ENCODE measurements around the gene TTC7B.

DNA sequence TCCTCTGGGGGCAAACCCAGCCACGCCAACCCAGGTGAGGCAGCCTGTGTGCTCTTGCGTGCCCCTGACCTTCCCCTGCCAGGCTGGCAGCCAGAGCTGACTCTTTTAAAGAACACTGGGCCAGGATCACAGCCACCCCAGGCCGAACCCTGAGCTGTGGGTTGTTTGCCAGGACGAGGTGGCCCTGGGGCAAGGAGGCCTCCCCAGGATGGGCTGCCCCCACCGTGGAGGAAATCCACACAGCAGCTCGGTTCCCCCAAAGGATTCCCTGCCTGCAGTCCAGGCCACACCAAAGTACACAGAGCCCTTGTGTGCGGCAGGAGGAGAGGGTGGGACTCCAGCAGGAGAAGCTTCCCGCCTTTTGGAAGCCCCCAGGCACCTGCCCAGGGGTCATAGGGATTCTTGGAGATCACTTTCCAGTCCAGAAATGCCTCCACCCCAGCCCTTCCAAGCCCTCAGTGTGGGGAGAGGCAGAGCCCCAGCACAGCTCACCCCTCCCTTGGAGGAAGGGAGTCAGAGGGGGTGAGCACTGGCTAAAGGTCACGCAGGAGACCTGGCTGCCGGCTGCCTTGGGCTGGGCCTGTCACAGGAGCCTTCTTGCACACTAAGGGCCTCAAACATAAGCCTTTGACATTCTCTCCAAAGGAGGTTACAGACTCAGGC is 303.8 kb downstream of the TTC7B start:
- TF ChIP-seq POLR2A (IDR thresholded peaks at IDR 0.05; ENCODE audit: low read depth, low read length) (no peak), TAF1 (IDR thresholded peaks at IDR 0.05; ENCODE audit: borderline replicate concordance, low read depth, low read length) (no peak), POLR2AphosphoS5 (IDR thresholded peaks at IDR 0.05; ENCODE audit: low read depth, low read length) (no peak)
